ENCODE data around the gene AXIN1.
"Not testable (repeated sequence)": the region's sequence is repeated elsewhere in the genome, so short reads cannot be mapped to it uniquely, and the experiment has no call there.

AXIN1 gene

DNA sequence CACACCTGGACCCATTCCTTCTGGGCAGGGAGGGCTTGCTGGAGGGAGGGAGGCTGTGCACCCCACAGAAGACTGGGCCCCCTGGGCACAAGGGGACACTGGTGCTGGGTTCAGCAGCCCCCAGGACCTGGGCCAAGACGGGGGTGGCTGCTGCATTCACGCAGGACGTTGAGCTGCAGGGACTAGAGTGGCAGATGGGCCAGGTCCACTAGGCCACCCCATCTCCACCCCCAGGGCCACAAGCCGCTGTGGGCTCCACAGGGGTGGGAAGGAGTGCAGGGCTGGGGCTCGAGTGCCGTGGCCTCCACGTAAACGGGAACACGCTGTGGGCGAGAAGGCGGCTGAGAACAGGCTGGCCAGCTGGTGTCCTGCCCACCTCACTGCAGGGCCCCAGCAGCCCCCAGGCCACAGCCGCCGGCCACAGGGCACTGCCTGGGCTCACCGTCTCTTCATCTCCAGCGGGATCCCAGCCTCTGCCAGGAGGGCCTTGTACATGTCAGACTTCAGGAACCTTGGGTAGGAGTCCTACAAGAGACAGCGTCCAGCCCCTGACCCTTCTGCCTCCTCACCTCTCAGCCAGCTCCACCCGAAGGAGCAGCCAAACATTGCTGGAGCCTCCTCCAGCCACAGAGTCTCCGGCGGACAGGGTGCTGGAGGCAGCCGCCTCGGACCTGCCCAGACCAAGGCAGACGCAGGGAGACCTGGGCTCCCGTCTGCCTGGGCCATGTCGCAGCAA is 83.3 kb downstream of the AXIN1 start:
- DNase-seq (ENCODE audit: low spot score) (no peak), FAIRE-seq (no peak)

- DNase-seq (ENCODE audit: low spot score) (no peak), FAIRE-seq (no peak)
Observed at GRCh38 chr16:268141-269053, 84.1 kb downstream of the AXIN1 start.

GRCh38 chr16:267562-267961 is 85.0 kb downstream of the AXIN1 start:
- FAIRE-seq, result peak; percentile 99

DNA sequence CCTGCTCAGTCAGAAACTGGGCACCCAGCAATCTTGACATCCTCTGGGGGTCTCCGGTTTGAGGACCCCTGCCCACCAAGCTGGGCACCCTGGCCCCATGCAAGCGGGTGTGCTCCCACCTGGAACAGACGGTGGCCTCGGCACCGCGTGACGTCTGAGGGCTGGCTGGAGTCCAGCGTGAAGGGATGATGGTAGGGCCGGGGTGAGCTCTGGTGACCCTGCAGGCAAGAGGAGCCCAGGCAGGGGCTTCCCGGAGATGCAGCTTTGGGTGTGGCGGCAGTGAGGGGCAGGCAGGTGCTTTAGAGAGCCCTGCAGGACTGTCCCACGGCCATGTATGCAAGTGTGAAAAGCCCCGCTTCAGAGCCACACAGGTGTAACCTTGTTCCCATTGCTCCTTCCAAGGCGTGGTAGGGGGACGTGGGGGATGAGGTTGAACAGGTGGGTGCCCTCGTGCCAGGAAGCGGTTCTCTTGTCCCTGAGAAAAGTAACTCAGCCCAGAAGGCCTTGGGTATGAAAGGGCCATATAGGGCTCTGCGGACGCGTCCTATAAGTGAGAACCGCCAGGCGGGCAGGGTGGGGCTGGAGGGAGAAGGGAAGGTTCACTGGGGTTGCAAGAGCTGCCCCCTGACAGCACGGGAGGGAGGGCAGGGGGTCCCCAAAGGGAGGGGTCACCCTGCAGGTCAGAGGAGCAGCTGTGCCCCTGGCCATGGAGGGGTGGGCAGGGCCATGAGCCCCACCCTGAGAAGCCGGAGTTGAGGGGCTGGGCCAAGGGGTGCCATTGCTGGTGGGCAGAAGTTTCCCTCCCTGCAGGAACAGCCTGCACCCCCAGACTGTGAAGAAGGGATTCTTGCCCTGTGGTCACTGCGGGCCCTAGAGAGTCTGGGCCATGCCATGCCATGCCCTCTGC is 86.0 kb downstream of the AXIN1 start:
- no peak for DNase-seq (ENCODE audit: low spot score)
- no peak for FAIRE-seq

More at GRCh38 chr16:267562-267961, 85.0 kb downstream of the AXIN1 start:
- DNase-seq (ENCODE audit: low spot score), result not testable (repeated sequence)

- no peak for DNase-seq (ENCODE audit: low spot score)
Observed at GRCh38 chr16:265711-266110, 86.8 kb downstream of the AXIN1 start.

GRCh38 chr16:265002-265529 is 87.5 kb downstream of the AXIN1 start:
- FAIRE-seq, result no peak
- no peak for DNase-seq (ENCODE audit: low spot score)

More at GRCh38 chr16:265711-266110, 86.8 kb downstream of the AXIN1 start:
- FAIRE-seq, result no peak

GRCh38 chr16:264440-264951 is 88.0 kb downstream of the AXIN1 start:
- DNase-seq (ENCODE audit: low spot score) (no peak), FAIRE-seq (no peak)

- FAIRE-seq (no peak), DNase-seq (ENCODE audit: low spot score) (no peak)
Observed at GRCh38 chr16:263944-264343, 88.6 kb downstream of the AXIN1 start.

GRCh38 chr16:263182-263774 is 89.2 kb downstream of the AXIN1 start:
- FAIRE-seq (no peak), DNase-seq (ENCODE audit: low spot score) (no peak)

- DNase-seq (ENCODE audit: low spot score), result no peak
- no peak for FAIRE-seq
Observed at GRCh38 chr16:262121-262745, 90.3 kb downstream of the AXIN1 start.

- FAIRE-seq, result no peak
- no peak for DNase-seq (ENCODE audit: low spot score)
Observed at GRCh38 chr16:261031-261691, 91.4 kb downstream of the AXIN1 start.

DNA sequence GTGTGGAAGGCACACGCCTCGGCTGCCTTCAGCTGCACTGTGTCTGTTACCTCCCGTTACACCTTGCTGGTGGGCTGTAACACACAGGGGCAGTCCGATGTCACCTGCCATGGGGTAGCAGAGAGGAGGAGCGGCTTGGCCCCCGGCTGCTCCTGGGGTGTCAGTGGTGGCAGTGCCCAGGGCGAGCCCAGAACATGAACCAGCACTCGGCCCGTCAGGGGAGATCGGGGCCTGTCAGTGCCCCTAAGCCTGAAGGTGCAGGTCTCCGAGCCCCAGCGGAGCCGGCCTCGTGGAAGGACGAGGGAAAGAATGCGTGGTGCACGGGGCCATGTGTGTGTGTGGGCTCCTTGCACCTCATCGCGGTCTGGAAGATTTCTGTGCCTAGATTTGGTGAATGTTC is 92.2 kb downstream of the AXIN1 start:
- DNase-seq (ENCODE audit: low spot score) (no peak), FAIRE-seq (no peak)

DNA sequence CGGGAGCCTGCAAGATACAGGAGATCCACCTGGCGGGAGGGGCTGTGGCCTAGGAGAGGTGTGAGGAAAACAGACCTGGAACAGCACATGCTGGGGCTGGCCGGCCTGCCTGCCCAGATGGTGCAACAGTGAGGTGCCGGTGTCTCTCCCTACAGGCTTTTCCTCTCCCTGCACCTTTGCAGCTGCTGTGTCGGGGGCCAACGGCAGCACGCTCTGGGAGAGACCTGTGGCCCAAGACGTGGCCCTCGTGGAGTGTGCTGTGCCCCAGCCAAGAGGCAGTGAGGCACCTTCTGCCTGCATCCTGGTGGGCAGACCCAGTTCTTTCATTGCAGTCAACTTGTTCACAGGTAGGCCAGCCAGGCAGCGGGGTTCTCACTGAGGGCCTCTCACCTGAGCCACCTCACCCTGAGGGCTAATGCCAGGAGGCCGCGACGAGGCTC is 92.7 kb downstream of the AXIN1 start:
- DNase-seq (ENCODE audit: low spot score) (no peak), FAIRE-seq (no peak)

- no peak for FAIRE-seq
- DNase-seq (ENCODE audit: low spot score), result no peak
Observed at GRCh38 chr16:259226-259625, 93.3 kb downstream of the AXIN1 start.

- not testable (repeated sequence) for FAIRE-seq; DNase-seq (ENCODE audit: low spot score)
Observed at GRCh38 chr16:258091-258490, 94.4 kb downstream of the AXIN1 start.

DNA sequence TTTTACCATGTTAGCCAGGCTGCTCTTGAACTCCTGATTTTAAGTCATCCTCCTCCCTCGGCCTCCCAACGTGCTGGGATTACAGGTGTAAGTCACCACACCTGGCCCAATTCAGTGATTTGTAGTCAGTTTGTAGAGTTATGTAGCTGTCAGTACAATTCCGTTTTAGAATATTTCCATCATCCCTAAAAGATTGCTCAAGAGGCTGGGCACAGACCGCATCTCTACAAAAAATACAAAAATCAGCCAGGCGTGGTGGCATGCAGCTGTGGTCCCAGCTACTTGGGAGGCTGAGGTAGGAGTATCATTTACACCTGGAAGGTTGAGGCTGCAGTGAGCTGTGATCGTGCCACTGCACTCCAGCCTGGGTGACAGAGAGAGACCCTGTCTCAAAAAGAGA is 97.3 kb downstream of the AXIN1 start:
- FAIRE-seq, result no peak
- DNase-seq (ENCODE audit: low spot score), result no peak

DNA sequence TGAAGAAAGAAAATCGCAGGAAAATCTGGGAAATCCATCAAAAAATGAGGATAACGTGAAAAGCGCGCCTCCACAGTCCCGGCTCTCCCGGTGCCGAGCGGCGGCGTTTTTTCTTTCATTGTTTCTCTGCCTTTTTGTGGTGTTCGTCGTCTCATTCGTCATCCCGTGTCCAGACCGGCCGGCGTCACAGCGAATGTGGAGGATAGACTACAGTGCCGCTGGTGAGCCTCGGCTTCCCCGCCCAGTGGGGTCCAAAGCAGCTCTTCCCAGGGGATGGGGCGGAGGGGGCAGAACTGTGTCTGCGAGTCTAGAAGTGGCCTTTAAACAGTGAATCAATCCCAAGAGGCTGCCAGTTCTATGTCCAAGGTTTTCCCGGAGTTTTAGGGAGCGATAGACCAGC is 98.1 kb downstream of the AXIN1 start:
- no peak for DNase-seq (ENCODE audit: low spot score)
- FAIRE-seq, result no peak

DNA sequence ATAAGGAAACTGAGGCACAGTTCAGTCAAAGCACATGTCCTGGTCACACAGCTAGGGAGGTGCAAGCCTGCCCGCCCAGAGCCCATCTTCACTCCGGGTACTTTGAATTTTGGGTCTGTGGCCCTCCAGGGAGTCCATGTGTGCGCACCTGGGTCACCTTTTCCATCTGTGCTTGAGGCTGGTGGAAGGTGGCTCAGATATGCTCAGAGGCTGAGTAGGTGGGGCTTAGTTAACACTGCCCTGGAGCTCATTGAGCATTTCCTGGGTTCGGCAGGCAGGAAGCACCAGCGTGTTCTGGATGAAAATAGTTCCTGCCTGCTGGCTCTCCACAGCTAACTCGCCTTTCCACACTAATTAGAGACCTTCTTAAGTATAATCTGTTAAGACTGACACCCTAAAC is 98.7 kb downstream of the AXIN1 start:
- DNase-seq (ENCODE audit: low spot score) (no peak), FAIRE-seq (no peak)
